Breast epithelium (tissue), 3 donors: ENCODE measurements around the gene HSPG2.

Source experiments
- CTCF ChIP-seq, 3 donors: fragments of 450-650 bp; IDR thresholded peaks; one replicate each; pipeline ENCODE4 v1.5.1; 2016 to 2017; ENCODE audit warnings: antibody characterized with exemption in 3 of 3, mild to moderate bottlenecking in 3 of 3, moderate library complexity in 3 of 3
- POLR2A ChIP-seq: fragments of 450-650 bp; IDR thresholded peaks from one replicate; pipeline ENCODE4 v1.6.1; 2016; ENCODE audit warnings: antibody characterized with exemption, mild to moderate bottlenecking, moderate library complexity

DNA sequence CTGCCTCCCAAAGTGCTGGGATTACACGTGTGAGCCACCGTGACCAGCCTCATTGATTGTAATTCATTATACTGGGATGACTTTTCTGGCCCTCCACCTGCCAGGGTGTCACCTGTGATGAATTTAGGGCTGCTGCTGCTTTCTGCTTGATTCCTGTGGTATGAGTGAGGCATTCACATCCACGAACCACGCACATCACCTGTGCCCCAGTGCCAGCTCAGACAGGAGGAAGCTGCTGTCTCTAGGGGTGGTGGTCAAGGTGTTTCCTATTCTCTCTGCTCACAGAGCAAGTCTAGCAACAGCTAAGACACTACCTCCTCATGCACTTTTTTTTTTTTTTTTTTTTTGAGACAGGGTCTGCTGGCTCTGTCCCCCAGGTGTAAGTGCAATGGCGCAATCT is 137.4 kb downstream of the HSPG2 start:
- TF ChIP-seq POLR2A (no peak), CTCF (IDR thresholded peaks at IDR 0.05) (no peak)
